ENCODE measurements around the gene HSBP1. TPM values are rescaled to one million over a fixed set of nuclear protein-coding genes. Genes with fewer than 3 reads are reported as not detected.

Gene HSBP1
- total and polyA plus RNA-seq, 2 of the 13 experiments (the other 11 are each of a cell fraction or from before 2014, with no cell fraction given), result 249 to 292 TPM

DNA sequence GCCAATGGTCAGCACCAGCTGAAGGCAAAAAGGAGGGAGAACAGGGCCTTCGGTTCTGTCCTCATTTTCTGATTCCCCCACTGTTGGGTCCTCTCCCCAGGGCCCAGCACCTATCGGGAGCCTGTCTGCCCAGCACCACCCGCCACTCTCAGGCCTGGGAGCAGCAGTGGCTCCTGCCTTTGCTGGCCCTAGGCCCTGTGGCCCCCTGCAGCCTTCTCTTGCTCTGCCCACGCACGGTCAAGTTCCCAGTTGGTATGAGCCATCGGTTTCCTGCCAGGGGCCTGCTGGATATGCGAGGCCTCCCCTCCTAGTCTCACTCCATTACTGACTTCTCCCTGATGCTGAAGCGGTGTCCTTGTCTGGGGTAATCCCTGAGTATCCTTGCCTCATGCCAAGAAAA is 37.5 kb downstream of the HSBP1 start:
- ChIA-PET POLR2A (no interaction called here), CTCF (ENCODE audit: low intra/inter-chr PET ratio, low total read pairs) (no interaction called here)
- Histone ChIP-seq H4K20me1 (ENCODE audit: insufficient read depth, low read length) (no peaks in the 10 kb centered on the region), H3K9ac (ENCODE audit: insufficient read depth, low read depth, low read length) (no peak overlapping the region), H3K27me3 (ENCODE audit: control insufficient read depth in 1 of 2, insufficient read depth in 2 of 2, low read length in 2 of 2) (peaks cover 3 to 43% of the 10 kb centered on the region in 2 experiments; a peak in 3 of 5 replicates), H3K36me3 (replicated peaks in 1 of 2; ENCODE audit: control insufficient read depth in 1 of 2, insufficient read depth in 2 of 2, low read length in 2 of 2) (no peaks in the 10 kb centered on the region), H3K4me1 (ENCODE audit: insufficient read depth, low read length) (no peaks in the 10 kb centered on the region), H3K27ac (ENCODE audit: extremely low read length, insufficient read depth, low read length) (no peak overlapping the region), H2AFZ (ENCODE audit: low read length) (no peak overlapping the region), H3K4me2 (ENCODE audit: low read depth, low read length) (no peak overlapping the region), H3K79me2 (ENCODE audit: insufficient read depth, low read length) (no peaks in the 10 kb centered on the region), H3K9me3 (ENCODE audit: low read length) (no peaks in the 10 kb centered on the region), H3K4me3 (replicated peaks in 1 of 3; ENCODE audit: insufficient read depth in 1 of 3, low read depth in 2 of 3, low read length in 3 of 3) (no peak overlapping the region)
- ATAC-seq (no peak; the same call in 2 of the 3 replicates), FAIRE-seq (no peak), DNase-seq (ENCODE audit: low spot score) (no peak)
- no TSS peak for BruUV-seq (replicated peaks)
- 77% methylated on average over 7 of the region's 8 CpGs for WGBS (ENCODE audit: low lambda C conversion rate)
- in situ Hi-C loops (cut with HindIII; ENCODE audit: extremely low pct_ligation_motif_present, low pct_unique_long_range_greater_than_20kb) (no loop called here), intact Hi-C loops (cut with micrococcal nuclease; ENCODE audit: unreplicated experiment) (no loop called here)
- TF ChIP-seq ZNF382 (CRISPR knock-in tag; IDR thresholded peaks at IDR 0.05; ENCODE audit: borderline replicate concordance) (no peak), FOSL1 (CRISPR knock-in tag; IDR thresholded peaks at IDR 0.05; ENCODE audit: borderline replicate concordance) (no peak), ZNF687 (CRISPR knock-in tag; IDR thresholded peaks at IDR 0.05) (no peak), CTCF (CRISPR knock-in tag; IDR thresholded peaks at IDR 0.05) (no peak), MLXIP (CRISPR knock-in tag; IDR thresholded peaks at IDR 0.05; ENCODE audit: borderline replicate concordance) (no peak), ZNF124 (CRISPR knock-in tag; IDR thresholded peaks at IDR 0.05) (no peak), ZNF33B (CRISPR knock-in tag; IDR thresholded peaks at IDR 0.05) (no peak), ZNF597 (CRISPR knock-in tag; IDR thresholded peaks at IDR 0.05) (no peak)
- TF ChIP-seq, protein P1, sequence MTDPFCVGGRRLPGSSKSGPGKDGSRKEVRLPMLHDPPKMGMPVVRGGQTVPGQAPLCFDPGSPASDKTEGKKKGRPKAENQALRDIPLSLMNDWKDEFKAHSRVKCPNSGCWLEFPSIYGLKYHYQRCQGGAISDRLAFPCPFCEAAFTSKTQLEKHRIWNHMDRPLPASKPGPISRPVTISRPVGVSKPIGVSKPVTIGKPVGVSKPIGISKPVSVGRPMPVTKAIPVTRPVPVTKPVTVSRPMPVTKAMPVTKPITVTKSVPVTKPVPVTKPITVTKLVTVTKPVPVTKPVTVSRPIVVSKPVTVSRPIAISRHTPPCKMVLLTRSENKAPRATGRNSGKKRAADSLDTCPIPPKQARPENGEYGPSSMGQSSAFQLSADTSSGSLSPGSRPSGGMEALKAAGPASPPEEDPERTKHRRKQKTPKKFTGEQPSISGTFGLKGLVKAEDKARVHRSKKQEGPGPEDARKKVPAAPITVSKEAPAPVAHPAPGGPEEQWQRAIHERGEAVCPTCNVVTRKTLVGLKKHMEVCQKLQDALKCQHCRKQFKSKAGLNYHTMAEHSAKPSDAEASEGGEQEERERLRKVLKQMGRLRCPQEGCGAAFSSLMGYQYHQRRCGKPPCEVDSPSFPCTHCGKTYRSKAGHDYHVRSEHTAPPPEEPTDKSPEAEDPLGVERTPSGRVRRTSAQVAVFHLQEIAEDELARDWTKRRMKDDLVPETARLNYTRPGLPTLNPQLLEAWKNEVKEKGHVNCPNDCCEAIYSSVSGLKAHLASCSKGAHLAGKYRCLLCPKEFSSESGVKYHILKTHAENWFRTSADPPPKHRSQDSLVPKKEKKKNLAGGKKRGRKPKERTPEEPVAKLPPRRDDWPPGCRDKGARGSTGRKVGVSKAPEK (CRISPR knock-in tag; IDR thresholded peaks at IDR 0.05; ENCODE audit: borderline replicate concordance), result no peak
